Skeletal muscle satellite cell (primary cell): ENCODE data around the gene KCNJ2.

Experiments
- H3K27me3 ChIP-seq: 2 replicates; pipeline ENCODE4 v1.7.0; 2013; ENCODE audit warnings: low read length; ENCODE audit not compliant: control insufficient read depth, insufficient read depth
- H3K36me3 ChIP-seq: 2 replicates; pipeline ENCODE4 v1.7.0; 2013; ENCODE audit warnings: mild to moderate bottlenecking, control low read depth, low read length; ENCODE audit not compliant: insufficient read depth
- H3K4me1 ChIP-seq: 2 replicates; pipeline ENCODE4 v1.7.0; 2013; ENCODE audit warnings: low read length; ENCODE audit not compliant: control insufficient read depth, insufficient read depth
- H3K4me2 ChIP-seq: 2 replicates; pipeline ENCODE4 v1.7.0; 2013; ENCODE audit warnings: mild to moderate bottlenecking, low read length
- H3K4me3 ChIP-seq: 2 replicates; pipeline ENCODE4 v1.7.0; 2013; ENCODE audit warnings: low read length
- H3K9ac ChIP-seq: 2 replicates; pipeline ENCODE4 v1.7.0; 2013; ENCODE audit warnings: mild to moderate bottlenecking, low read depth, low read length, moderate library complexity
- H3K9me3 ChIP-seq: replicated peaks from 2 replicates; pipeline ENCODE4 v1.7.0; 2013; ENCODE audit warnings: mild to moderate bottlenecking, control low read depth, low read length

The KCNJ2 gene

DNA sequence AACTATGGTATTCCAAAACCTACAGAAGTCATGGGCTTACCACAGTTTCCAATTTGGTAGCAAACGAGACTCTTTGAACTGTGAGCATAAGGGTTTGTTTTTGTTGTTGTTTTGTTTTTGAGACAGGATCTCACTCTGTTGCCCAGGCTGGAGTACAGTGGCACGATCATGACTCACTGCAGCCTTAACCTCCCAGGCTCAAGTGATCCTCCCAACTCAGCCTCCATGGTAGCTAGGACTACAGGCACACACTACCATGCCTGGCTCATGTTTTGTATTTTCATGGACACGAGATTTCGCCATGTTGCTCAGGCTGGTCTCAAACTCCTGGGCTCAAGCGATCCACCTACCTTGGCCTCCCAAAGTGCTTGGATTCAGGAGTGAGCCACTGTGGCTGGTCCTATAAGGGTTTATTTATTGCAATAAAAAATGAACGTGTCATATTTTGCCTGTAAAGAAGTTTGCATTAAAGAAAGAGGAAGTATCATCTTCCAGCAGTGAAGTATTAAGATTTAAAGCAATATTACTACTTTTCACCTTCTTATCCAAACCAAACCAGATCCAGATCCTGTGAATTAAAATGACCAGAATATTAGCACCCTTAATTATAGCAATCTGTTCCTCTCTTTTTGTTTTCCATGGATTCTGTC is 37.2 kb downstream of the KCNJ2 start:
- Histone ChIP-seq H3K36me3 (no peaks in the 10 kb centered on the region), H3K9me3 (no peaks in the 10 kb centered on the region), H3K4me1 (no peaks in the 10 kb centered on the region), H3K27me3 (no peaks in the 10 kb centered on the region), H3K9ac (no peak overlapping the region), H3K4me2 (no peak overlapping the region), H3K4me3 (no peak overlapping the region)

DNA sequence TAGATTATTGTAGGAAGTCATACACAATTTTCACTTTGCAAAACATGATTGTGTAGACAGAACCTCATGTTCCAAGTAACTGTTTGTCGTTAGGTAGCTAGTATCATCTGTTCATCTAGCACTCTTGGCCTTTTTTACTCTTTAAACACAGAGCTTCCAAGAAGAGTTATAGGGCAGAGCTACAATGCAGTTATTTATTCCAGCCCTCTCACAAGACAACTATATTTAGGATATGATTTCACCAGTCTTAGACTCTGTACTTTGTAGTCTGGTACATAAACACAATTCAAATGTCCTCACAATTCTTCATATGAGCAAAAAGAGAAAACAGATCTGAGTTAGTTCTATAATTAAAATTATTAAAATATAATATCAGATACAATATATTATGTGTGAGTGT is 37.9 kb downstream of the KCNJ2 start:
- H3K4me2 ChIP-seq: no peak overlapping the region
- H3K9ac ChIP-seq: no peak overlapping the region
- H3K4me3 ChIP-seq: no peak overlapping the region
- no peaks in the 10 kb centered on the region for H3K36me3 ChIP-seq
- H3K9me3 ChIP-seq: no peaks in the 10 kb centered on the region
- no peaks in the 10 kb centered on the region for H3K27me3 ChIP-seq
- no peaks in the 10 kb centered on the region for H3K4me1 ChIP-seq

DNA sequence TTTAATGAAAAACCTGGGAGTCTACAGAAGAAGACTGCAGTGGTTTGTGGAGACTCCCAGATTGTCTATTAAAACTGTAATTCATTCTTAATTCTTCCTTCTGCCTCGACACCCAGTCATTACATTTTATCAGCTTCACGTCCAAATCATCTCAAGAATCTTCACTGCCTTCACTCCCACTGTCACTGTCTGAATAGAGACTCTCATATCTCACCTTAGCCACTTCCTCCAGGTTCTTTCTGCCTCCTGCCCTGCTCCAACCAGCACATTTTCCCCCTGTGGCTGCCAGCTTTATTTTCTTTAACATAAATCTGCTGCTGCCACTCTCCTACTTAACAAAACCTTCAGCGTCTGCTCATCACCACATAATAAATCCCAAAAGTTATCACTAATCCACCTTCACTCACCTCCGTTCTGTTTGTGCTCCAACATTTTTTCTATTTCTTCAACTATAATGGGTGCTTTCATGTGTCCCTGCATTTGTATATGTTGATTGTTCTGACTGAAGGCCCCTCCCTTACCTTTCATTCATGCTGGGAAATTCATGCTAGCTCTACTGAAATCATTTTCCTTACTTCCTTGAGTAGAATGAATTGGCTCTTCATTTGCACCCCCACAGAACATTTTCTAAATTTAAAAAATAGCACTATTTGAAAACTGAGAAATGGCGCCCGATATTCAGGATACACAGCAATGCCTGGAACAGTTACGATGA is 38.9 kb downstream of the KCNJ2 start:
- Histone ChIP-seq H3K4me1 (no peaks in the 10 kb centered on the region), H3K4me2 (no peak overlapping the region), H3K9ac (no peak overlapping the region), H3K9me3 (no peaks in the 10 kb centered on the region), H3K27me3 (no peaks in the 10 kb centered on the region), H3K36me3 (no peaks in the 10 kb centered on the region), H3K4me3 (no peak overlapping the region)

- Histone ChIP-seq H3K9me3 (no peaks in the 10 kb centered on the region), H3K4me1 (no peaks in the 10 kb centered on the region), H3K4me3 (no peak overlapping the region), H3K27me3 (no peaks in the 10 kb centered on the region), H3K36me3 (no peaks in the 10 kb centered on the region), H3K9ac (no peak overlapping the region), H3K4me2 (no peak overlapping the region)
Measured at GRCh38 chr17:70208825-70209555, 39.7 kb downstream of the KCNJ2 start.

DNA sequence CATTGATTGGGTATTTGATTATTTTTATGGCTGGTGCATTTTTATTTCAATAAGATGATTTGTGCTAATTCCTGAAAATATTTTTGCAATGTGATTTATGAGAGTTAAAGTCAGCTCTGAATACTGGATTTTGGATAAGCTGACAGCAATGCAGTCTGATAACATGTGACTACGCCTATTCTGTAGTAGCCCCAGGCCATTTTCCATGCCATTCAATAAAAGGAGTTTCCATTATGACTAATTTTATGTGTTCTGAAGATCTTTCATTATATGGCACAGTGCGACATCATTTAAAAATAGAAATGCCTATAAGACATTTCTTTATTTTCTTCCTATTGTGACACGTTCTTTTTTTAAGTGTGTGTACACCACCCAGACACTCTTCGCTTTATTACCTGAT is 46.3 kb downstream of the KCNJ2 start:
- no peaks in the 10 kb centered on the region for H3K36me3 ChIP-seq
- no peaks in the 10 kb centered on the region for H3K27me3 ChIP-seq
- no peaks in the 10 kb centered on the region for H3K9me3 ChIP-seq
- no peak overlapping the region for H3K4me2 ChIP-seq
- no peaks in the 10 kb centered on the region for H3K4me1 ChIP-seq
- H3K4me3 ChIP-seq: no peak overlapping the region
- no peak overlapping the region for H3K9ac ChIP-seq

- Histone ChIP-seq H3K4me3 (no peak overlapping the region), H3K36me3 (no peaks in the 10 kb centered on the region), H3K4me1 (no peaks in the 10 kb centered on the region), H3K27me3 (no peaks in the 10 kb centered on the region), H3K9me3 (no peaks in the 10 kb centered on the region), H3K4me2 (no peak overlapping the region), H3K9ac (no peak overlapping the region)
Measured at GRCh38 chr17:70217571-70217970, 48.2 kb downstream of the KCNJ2 start.

- no peak overlapping the region for H3K4me2 ChIP-seq
- no peaks in the 10 kb centered on the region for H3K9me3 ChIP-seq
- no peaks in the 10 kb centered on the region for H3K36me3 ChIP-seq
- no peaks in the 10 kb centered on the region for H3K27me3 ChIP-seq
- H3K4me1 ChIP-seq: peaks cover 10% of the 10 kb centered on the region
- H3K4me3 ChIP-seq: no peak overlapping the region
- H3K9ac ChIP-seq: no peak overlapping the region
Measured at GRCh38 chr17:70225276-70225675, 55.9 kb downstream of the KCNJ2 start.
